Glutamatergic neuron (in vitro differentiated cells): Measurements from ENCODE around the gene SHISA8. TPM values are rescaled to one million over a fixed set of nuclear protein-coding genes. Genes with fewer than 3 reads are reported as not detected.
"Not testable (repeated sequence)": the region's sequence is repeated elsewhere in the genome, so short reads cannot be mapped to it uniquely, and the experiment has no call there.

Experiments used
- DNase-seq: peaks from one replicate; pipeline ENCODE4 v3.0.0; 2022
- H3K27ac Mint-ChIP-seq: one replicate; pipeline ENCODE4 v1.8.0; 2020; ENCODE audit warnings: mild to moderate bottlenecking, mixed read lengths, inconsistent platforms; ENCODE audit not compliant: unreplicated experiment
- H3K27me3 Mint-ChIP-seq: one replicate; pipeline ENCODE4 v1.8.0; 2020; ENCODE audit warnings: mild to moderate bottlenecking, moderate library complexity, mixed read lengths, inconsistent platforms; ENCODE audit not compliant: unreplicated experiment
- H3K36me3 Mint-ChIP-seq: one replicate; pipeline ENCODE4 v1.8.0; 2020; ENCODE audit warnings: mild to moderate bottlenecking, mixed read lengths, inconsistent platforms; ENCODE audit not compliant: unreplicated experiment
- H3K4me1 Mint-ChIP-seq: one replicate; pipeline ENCODE4 v1.8.0; 2020; ENCODE audit warnings: mild to moderate bottlenecking, low read depth, mixed read lengths, inconsistent platforms; ENCODE audit not compliant: unreplicated experiment
- H3K4me3 Mint-ChIP-seq: one replicate; pipeline ENCODE4 v1.8.0; 2020; ENCODE audit warnings: mild to moderate bottlenecking, mixed read lengths, inconsistent platforms; ENCODE audit not compliant: unreplicated experiment
- H3K9me3 Mint-ChIP-seq: one replicate; pipeline ENCODE4 v1.8.0; 2020; ENCODE audit warnings: mild to moderate bottlenecking, moderate library complexity, mixed read lengths, inconsistent platforms; ENCODE audit not compliant: unreplicated experiment
- CTCF ChIP-seq: fragments of 200-600 bp; sonication (generic); IDR thresholded peaks from one replicate; pipeline ENCODE4 v1.5.0; 2021; ENCODE audit not compliant: partially characterized antibody, unreplicated experiment
- total RNA-seq: library from RNA; stranded (reverse); fragmentation: NEBNext Ultra II Directional; extraction: Animal tissue kit (Norgen Biotek cat#: 25700); gene quantifications from one replicate; pipeline ENCODE4 v1.2.1, GENCODE V29; 2021; ENCODE audit not compliant: unreplicated experiment

Gene SHISA8
- total RNA-seq, 1 donor from 2014 or later, result not detected

DNA sequence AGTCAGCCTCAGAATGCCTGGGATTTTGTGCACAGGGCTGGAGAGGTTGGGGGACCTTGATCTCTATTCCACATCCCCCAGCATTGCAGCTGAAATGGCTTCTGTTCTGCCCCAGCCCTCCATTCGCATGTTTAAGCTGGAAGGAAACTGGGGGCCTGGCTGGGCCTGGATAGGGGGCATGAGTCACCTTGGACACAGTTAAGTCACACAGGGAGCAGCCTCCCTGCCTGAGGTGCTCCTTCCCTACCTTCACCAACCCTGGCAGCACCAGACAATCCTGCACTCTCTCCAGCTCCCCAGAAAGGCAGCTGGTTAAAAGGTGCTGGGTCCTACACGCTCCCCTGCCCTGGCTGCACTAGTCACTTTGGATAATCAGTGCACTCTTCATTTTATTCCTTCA, 37.8 kb upstream of the SHISA8 start:
- H3K27me3 Mint-ChIP-seq, result peaks cover 3% of the 10 kb centered on the region
- no peaks in the 10 kb centered on the region for H3K36me3 Mint-ChIP-seq
- H3K4me1 Mint-ChIP-seq, result peaks cover 13% of the 10 kb centered on the region
- H3K4me3 Mint-ChIP-seq, result no peak overlapping the region
- no peak overlapping the region for H3K27ac Mint-ChIP-seq
- TF ChIP-seq CTCF, result no peak
- no peak for DNase-seq
- H3K9me3 Mint-ChIP-seq, result peaks cover 2% of the 10 kb centered on the region

DNA sequence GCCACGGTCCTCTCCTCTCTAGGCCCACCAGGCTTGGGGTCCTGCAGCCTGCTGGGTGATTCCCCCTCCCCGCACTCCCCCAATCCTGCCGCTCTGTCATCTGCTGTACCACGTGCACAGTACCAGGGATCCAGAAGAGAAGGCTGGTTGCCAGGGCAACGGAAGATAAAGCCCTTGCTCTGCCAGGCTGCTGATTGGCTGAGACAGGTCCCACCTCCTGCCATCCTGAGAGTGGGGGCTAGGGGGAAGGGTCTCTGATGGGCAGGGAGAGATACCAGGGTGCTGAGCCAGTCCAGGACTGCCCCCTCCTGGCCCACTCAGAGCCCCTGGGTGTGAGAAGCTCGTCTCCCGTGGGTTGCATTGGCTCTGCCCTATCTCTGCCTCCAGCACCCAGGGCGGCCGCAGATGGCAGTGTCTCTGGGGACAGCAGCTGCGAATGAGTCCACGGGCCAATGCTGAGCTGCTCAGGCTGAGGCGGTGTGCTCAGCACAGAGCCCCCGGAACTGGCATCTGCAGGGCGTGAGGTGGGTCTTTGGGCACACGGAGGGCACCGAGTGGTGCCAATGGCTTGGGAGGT, 37.1 kb upstream of the SHISA8 start, which contains the start of gene SMIM45:
Gene SMIM45 (plus strand): TSS at position 253 of the 577 bp plus-strand sequence.
- peaks cover 2% of the 10 kb centered on the region for H3K9me3 Mint-ChIP-seq
- peaks cover 3% of the 10 kb centered on the region for H3K27me3 Mint-ChIP-seq
- no peak within 1 kb of the TSS for H3K27ac Mint-ChIP-seq
- H3K36me3 Mint-ChIP-seq, result no peaks in the 10 kb centered on the region
- H3K4me1 Mint-ChIP-seq, result peaks cover 13% of the 10 kb centered on the region
- peak; percentile 48 for DNase-seq
- H3K4me3 Mint-ChIP-seq, result peak within 1 kb of the TSS; percentile 69
- no peak for TF ChIP-seq CTCF

- Mint-ChIP-seq H3K4me3 (no peak overlapping the region), H3K27me3 (peaks cover 4% of the 10 kb centered on the region), H3K27ac (no peak overlapping the region), H3K36me3 (no peaks in the 10 kb centered on the region), H3K4me1 (peaks cover 13% of the 10 kb centered on the region), H3K9me3 (peaks cover 4% of the 10 kb centered on the region)
- no peak for DNase-seq
- no peak for TF ChIP-seq CTCF
These were observed 34.6 kb upstream of the SHISA8 start for GRCh38 chr22:41949297-41949965.

GRCh38 chr22:41948928-41949296, 34.0 kb upstream of the SHISA8 start:
- H3K36me3 Mint-ChIP-seq, H3K9me3 Mint-ChIP-seq, DNase-seq, H3K27ac Mint-ChIP-seq, H3K27me3 Mint-ChIP-seq, H3K4me3 Mint-ChIP-seq: not testable (repeated sequence)
- peaks cover 13% of the 10 kb centered on the region for H3K4me1 Mint-ChIP-seq

GRCh38 chr22:41948142-41948541, 33.3 kb upstream of the SHISA8 start:
- peaks cover 3% of the 10 kb centered on the region for H3K27me3 Mint-ChIP-seq

More at GRCh38 chr22:41948142-41948541, 33.3 kb upstream of the SHISA8 start:
- Mint-ChIP-seq H3K4me3 (no peak overlapping the region), H3K36me3 (no peaks in the 10 kb centered on the region), H3K9me3 (peaks cover 6% of the 10 kb centered on the region), H3K4me1 (peaks cover 13% of the 10 kb centered on the region), H3K27ac (no peak overlapping the region)
- no peak for TF ChIP-seq CTCF
- no peak for DNase-seq
